Keratinocyte (primary cell): ENCODE results near the gene ADAMTSL3.

ENCODE experiments used
- CTCF ChIP-seq, 3 experiments: IDR thresholded peaks in 1 of 3; conservative IDR thresholded peaks in 1 of 3; optimal IDR thresholded peaks in 1 of 3; 2 replicates in 2 of 3; 3 replicates in 1 of 3; pipeline versions ENCODE3 to v1.5.1; 2011; ENCODE audit warnings: low read length in 3 of 3, mild to moderate bottlenecking in 3 of 3, moderate library complexity in 2 of 3, control low read depth in 1 of 3, inconsistent platforms in 1 of 3; ENCODE audit not compliant: insufficient read depth in 2 of 3; ENCODE audit errors: extremely low read depth in 1 of 3
- EZH2 ChIP-seq: IDR thresholded peaks from one replicate; pipeline ENCODE4 v1.6.1; 2012; ENCODE audit warnings: inconsistent platforms, mild to moderate bottlenecking, low read length, moderate library complexity

GRCh38 chr15:83786336-83786735, 132.4 kb downstream of the ADAMTSL3 start:
- TF ChIP-seq CTCF (optimal IDR thresholded peaks at IDR 0.05 in 1 of 3, IDR thresholded peaks at IDR 0.05 in 1 of 3, conservative IDR thresholded peaks at IDR 0.05 in 1 of 3; ENCODE audit: extremely low read depth in 1 of 3, insufficient read depth in 2 of 3, low read length in 3 of 3) (no peak), EZH2 (no peak)
